SK-N-SH (cell line): ENCODE data around the gene GYPE.
"Not testable (repeated sequence)": the region's sequence is repeated elsewhere in the genome, so short reads cannot be mapped to it uniquely, and the experiment has no call there.

Experiments used
- CTCF ChIP-seq: fragments of 200-600 bp; sonication (generic); IDR thresholded peaks from 2 replicates; pipeline ENCODE4 v1.6.1; 2017; ENCODE audit warnings: antibody characterized with exemption, mild to moderate bottlenecking, moderate library complexity
- EZH2phosphoT487 ChIP-seq: fragments of 200-600 bp; sonication (generic); IDR thresholded peaks from 2 replicates; pipeline ENCODE4 v1.6.1; 2017; ENCODE audit warnings: low read depth, mixed run types, mild to moderate bottlenecking, antibody characterized with exemption, moderate library complexity, borderline replicate concordance
- MXI1 ChIP-seq: IDR thresholded peaks from 2 replicates; pipeline ENCODE4 v1.6.1; 2012; ENCODE audit warnings: mild to moderate bottlenecking, low read depth, low read length, improper control_type of control experiment
- TF ChIP-seq, protein P1 (sequence below): IDR thresholded peaks from 2 replicates; pipeline ENCODE4 v1.4.0; 2012; ENCODE audit warnings: low read depth, borderline replicate concordance
- TF ChIP-seq, protein P2 (sequence below): IDR thresholded peaks from 2 replicates; pipeline ENCODE4 v1.4.0; 2012; ENCODE audit warnings: low read depth, borderline replicate concordance

- TF ChIP-seq CTCF, MXI1, EZH2phosphoT487: not testable (repeated sequence)
- TF ChIP-seq, protein P1, sequence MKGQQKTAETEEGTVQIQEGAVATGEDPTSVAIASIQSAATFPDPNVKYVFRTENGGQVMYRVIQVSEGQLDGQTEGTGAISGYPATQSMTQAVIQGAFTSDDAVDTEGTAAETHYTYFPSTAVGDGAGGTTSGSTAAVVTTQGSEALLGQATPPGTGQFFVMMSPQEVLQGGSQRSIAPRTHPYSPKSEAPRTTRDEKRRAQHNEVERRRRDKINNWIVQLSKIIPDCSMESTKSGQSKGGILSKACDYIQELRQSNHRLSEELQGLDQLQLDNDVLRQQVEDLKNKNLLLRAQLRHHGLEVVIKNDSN, result not testable (repeated sequence)
- TF ChIP-seq, protein P2, sequence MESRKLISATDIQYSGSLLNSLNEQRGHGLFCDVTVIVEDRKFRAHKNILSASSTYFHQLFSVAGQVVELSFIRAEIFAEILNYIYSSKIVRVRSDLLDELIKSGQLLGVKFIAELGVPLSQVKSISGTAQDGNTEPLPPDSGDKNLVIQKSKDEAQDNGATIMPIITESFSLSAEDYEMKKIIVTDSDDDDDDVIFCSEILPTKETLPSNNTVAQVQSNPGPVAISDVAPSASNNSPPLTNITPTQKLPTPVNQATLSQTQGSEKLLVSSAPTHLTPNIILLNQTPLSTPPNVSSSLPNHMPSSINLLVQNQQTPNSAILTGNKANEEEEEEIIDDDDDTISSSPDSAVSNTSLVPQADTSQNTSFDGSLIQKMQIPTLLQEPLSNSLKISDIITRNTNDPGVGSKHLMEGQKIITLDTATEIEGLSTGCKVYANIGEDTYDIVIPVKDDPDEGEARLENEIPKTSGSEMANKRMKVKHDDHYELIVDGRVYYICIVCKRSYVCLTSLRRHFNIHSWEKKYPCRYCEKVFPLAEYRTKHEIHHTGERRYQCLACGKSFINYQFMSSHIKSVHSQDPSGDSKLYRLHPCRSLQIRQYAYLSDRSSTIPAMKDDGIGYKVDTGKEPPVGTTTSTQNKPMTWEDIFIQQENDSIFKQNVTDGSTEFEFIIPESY, result not testable (repeated sequence)
Observed at GRCh38 chr4:143870523-143871268, 34.7 kb downstream of the GYPE start.
